Esophagus muscularis mucosa (tissue), 4 donors: ENCODE measurements around the gene BMAL1. TPM values are rescaled to one million over a fixed set of nuclear protein-coding genes. Genes with fewer than 3 reads are reported as not detected.
A peak's percentile ranks its signal among the peaks of the same experiment; 100 is the strongest.

ENCODE experiments used
- DNase-seq: peaks from one replicate; pipeline ENCODE4 v3.0.0-alpha.2; 2017; ENCODE audit errors: extremely low spot score
- H3K27ac ChIP-seq, 4 donors: fragments of 200-600 bp; sonication (generic); replicated peaks in 1 of 4; 1 replicate in 3 of 4; 2 replicates in 1 of 4; pipeline ENCODE4 v1.5.1; 2016 to 2019; ENCODE audit warnings: mild to moderate bottlenecking in 1 of 4
- H3K27me3 ChIP-seq, 4 donors: fragments of 200-600 bp; sonication (generic); one replicate each; pipeline versions ENCODE4 v1.5.1 to v1.6.0; 2016 to 2019
- H3K36me3 ChIP-seq, 4 donors: fragments of 200-600 bp; sonication (generic); one replicate each; pipeline ENCODE4 v1.5.1; 2016 to 2019
- H3K4me1 ChIP-seq, 4 donors: fragments of 200-600 bp; sonication (generic); one replicate each; pipeline ENCODE4 v1.5.1; 2016 to 2019
- H3K4me3 ChIP-seq, 4 donors: fragments of 200-600 bp; sonication (generic); 1 replicate in 2 of 4; 2 replicates in 2 of 4; pipeline ENCODE4 v1.5.1; 2016 to 2019; ENCODE audit warnings: mild to moderate bottlenecking in 4 of 4, moderate library complexity in 1 of 4
- H3K9me3 ChIP-seq, 4 donors: fragments of 200-600 bp; sonication (generic); 1 replicate in 3 of 4; 2 replicates in 1 of 4; pipeline ENCODE4 v1.5.1; 2016 to 2019
- EP300 ChIP-seq: sonication (generic); formaldehyde crosslinking; IDR thresholded peaks from one replicate; pipeline ENCODE4 v1.6.1; 2017; ENCODE audit warnings: antibody characterized with exemption
- POLR2A ChIP-seq: fragments of 450-650 bp; IDR thresholded peaks from one replicate; pipeline ENCODE4 v1.6.1; 2017; ENCODE audit warnings: antibody characterized with exemption, moderate library complexity, mild to moderate bottlenecking, low read depth
- POLR2AphosphoS5 ChIP-seq, 2 donors: sonication (generic); formaldehyde crosslinking; IDR thresholded peaks; one replicate each; pipeline ENCODE4 v1.6.1; 2017; ENCODE audit warnings: antibody characterized with exemption in 2 of 2
- WGBS: methylation state at CpG from one replicate; pipeline ENCODE4 v1.1.5; 2018; 5-methylcytosine and 5-hydroxymethylcytosine counted together
- intact Hi-C: fragments of 100-400 bp; cut with DNase I; formaldehyde crosslinking; loops from one replicate; pipeline ENCODE4 v1.15.1; 2023
- total RNA-seq, 4 donors: library from RNA; depleted of rRNA; stranded (reverse); fragments of >200 nt; gene quantifications; one replicate each; pipeline versions ENCODE4 v1.1.0 to v1.2.1, GENCODE V29; 2016
- TF ChIP-seq, protein P1 (sequence below), 3 experiments: fragments of 200-600 bp in 2 of 3; fragments of 450-650 bp in 1 of 3; sonication (generic) in 2 of 3; IDR thresholded peaks; one replicate each; pipeline ENCODE4 v1.5.1; 2017 to 2019; ENCODE audit warnings: antibody characterized with exemption in 3 of 3, mild to moderate bottlenecking in 2 of 3, moderate library complexity in 1 of 3

Gene BMAL1
- total RNA-seq, 4 donors from 2014 or later = 31.1 to 36.4 (median 33.9) TPM

GRCh38 chr11:13332124-13332523, 54.5 kb downstream of the BMAL1 start:
- Histone ChIP-seq H3K36me3 (peaks cover 0 to 3% (median 0%) of the 10 kb centered on the region in 4 donors), H3K9me3 (no peaks in the 10 kb centered on the region), H3K4me1 (peaks cover 40 to 77% (median 71%) of the 10 kb centered on the region in 4 donors), H3K27ac (no peak overlapping the region), H3K27me3 (no peaks in the 10 kb centered on the region), H3K4me3 (no peak overlapping the region)
- DNase-seq = no peak
- WGBS = 100% methylated on average over 1 of the region's 1 CpG
- no peak for TF ChIP-seq EP300
- TF ChIP-seq POLR2AphosphoS5 (IDR thresholded peaks at IDR 0.05) = no peak
- no peak for TF ChIP-seq POLR2A
- TF ChIP-seq, protein P1, sequence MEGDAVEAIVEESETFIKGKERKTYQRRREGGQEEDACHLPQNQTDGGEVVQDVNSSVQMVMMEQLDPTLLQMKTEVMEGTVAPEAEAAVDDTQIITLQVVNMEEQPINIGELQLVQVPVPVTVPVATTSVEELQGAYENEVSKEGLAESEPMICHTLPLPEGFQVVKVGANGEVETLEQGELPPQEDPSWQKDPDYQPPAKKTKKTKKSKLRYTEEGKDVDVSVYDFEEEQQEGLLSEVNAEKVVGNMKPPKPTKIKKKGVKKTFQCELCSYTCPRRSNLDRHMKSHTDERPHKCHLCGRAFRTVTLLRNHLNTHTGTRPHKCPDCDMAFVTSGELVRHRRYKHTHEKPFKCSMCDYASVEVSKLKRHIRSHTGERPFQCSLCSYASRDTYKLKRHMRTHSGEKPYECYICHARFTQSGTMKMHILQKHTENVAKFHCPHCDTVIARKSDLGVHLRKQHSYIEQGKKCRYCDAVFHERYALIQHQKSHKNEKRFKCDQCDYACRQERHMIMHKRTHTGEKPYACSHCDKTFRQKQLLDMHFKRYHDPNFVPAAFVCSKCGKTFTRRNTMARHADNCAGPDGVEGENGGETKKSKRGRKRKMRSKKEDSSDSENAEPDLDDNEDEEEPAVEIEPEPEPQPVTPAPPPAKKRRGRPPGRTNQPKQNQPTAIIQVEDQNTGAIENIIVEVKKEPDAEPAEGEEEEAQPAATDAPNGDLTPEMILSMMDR (IDR thresholded peaks at IDR 0.05) = no peak
- intact Hi-C loops = no loop called here

GRCh38 chr11:13333456-13333957, 55.9 kb downstream of the BMAL1 start:
- Histone ChIP-seq H3K4me1 (peaks cover 50 to 84% (median 80%) of the 10 kb centered on the region in 4 donors), H3K9me3 (no peaks in the 10 kb centered on the region), H3K4me3 (no peak overlapping the region), H3K36me3 (no peaks in the 10 kb centered on the region), H3K27ac (no peak overlapping the region), H3K27me3 (no peaks in the 10 kb centered on the region)
- DNase-seq = no peak
- 71% methylated on average over 7 of the region's 7 CpGs for WGBS
- no peak for TF ChIP-seq POLR2AphosphoS5 (IDR thresholded peaks at IDR 0.05)
- TF ChIP-seq EP300 = no peak
- no peak for TF ChIP-seq POLR2A
- TF ChIP-seq, protein P1 (IDR thresholded peaks at IDR 0.05) = no peak
- intact Hi-C loops = no loop called here

GRCh38 chr11:13334034-13334786, 56.6 kb downstream of the BMAL1 start:
- Histone ChIP-seq H3K4me3 (no peak overlapping the region), H3K27me3 (no peaks in the 10 kb centered on the region), H3K4me1 (peaks cover 54 to 90% (median 85%) of the 10 kb centered on the region in 4 donors), H3K36me3 (no peaks in the 10 kb centered on the region), H3K27ac (no peak overlapping the region), H3K9me3 (no peaks in the 10 kb centered on the region)
- 75% methylated on average over 6 of the region's 6 CpGs for WGBS
- intact Hi-C loops = no loop called here
- TF ChIP-seq POLR2AphosphoS5 (IDR thresholded peaks at IDR 0.05) = no peak
- no peak for TF ChIP-seq POLR2A
- TF ChIP-seq EP300 = no peak
- TF ChIP-seq, protein P1 (IDR thresholded peaks at IDR 0.05) = no peak
- DNase-seq = no peak

GRCh38 chr11:13335319-13335718, 57.7 kb downstream of the BMAL1 start:
- 31% methylated on average over 5 of the region's 5 CpGs for WGBS
- no peak for DNase-seq

More at GRCh38 chr11:13335319-13335718, 57.7 kb downstream of the BMAL1 start:
- Histone ChIP-seq H3K27me3 (no peaks in the 10 kb centered on the region), H3K4me3 (no peak overlapping the region), H3K9me3 (no peaks in the 10 kb centered on the region), H3K36me3 (no peaks in the 10 kb centered on the region), H3K4me1 (peaks cover 52 to 90% (median 85%) of the 10 kb centered on the region in 4 donors), H3K27ac (no peak overlapping the region)
- intact Hi-C loops = no loop called here
- TF ChIP-seq POLR2A = no peak
- TF ChIP-seq, protein P1 (IDR thresholded peaks at IDR 0.05) = peak; percentile 57 to 79 (median 59)
